Epithelial cell of esophagus (primary cell): ENCODE measurements around the gene PROZ.

Source experiments
- DNase-seq: peaks from one replicate; pipeline ENCODE4 v3.0.0; 2010; ENCODE audit warnings: low read depth
- H3K4me3 ChIP-seq: 2 replicates; pipeline ENCODE4 v1.5.1; 2011; ENCODE audit warnings: mild to moderate bottlenecking, low read length, control low read depth
- TF ChIP-seq, protein P1 (sequence below): IDR thresholded peaks from 2 replicates; pipeline ENCODE4 v1.5.1; 2011; ENCODE audit warnings: low read depth, mild to moderate bottlenecking, low read length, control low read depth, inconsistent platforms; ENCODE audit not compliant: insufficient read depth; ENCODE audit errors: missing control alignments

Gene PROZ

DNA sequence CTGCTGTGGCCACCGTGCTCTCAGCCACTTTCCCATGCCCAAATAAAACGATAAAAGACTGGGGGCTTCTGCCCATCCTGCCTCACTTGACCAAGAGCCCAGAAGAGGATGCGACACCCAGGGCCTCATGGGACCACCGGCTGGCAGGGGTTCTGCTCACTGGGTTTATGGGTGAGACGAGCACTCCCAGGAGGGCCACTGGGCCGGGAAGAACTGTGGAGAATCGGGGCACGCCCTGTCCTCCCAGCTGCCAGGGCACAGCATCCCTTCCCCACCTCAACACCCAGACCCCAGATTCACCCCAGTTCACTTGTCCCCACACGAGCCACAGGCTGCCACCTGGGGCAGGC, 40.6 kb upstream of the PROZ start:
- DNase-seq = no peak
- H3K4me3 ChIP-seq = no peak overlapping the region
- TF ChIP-seq, protein P1, sequence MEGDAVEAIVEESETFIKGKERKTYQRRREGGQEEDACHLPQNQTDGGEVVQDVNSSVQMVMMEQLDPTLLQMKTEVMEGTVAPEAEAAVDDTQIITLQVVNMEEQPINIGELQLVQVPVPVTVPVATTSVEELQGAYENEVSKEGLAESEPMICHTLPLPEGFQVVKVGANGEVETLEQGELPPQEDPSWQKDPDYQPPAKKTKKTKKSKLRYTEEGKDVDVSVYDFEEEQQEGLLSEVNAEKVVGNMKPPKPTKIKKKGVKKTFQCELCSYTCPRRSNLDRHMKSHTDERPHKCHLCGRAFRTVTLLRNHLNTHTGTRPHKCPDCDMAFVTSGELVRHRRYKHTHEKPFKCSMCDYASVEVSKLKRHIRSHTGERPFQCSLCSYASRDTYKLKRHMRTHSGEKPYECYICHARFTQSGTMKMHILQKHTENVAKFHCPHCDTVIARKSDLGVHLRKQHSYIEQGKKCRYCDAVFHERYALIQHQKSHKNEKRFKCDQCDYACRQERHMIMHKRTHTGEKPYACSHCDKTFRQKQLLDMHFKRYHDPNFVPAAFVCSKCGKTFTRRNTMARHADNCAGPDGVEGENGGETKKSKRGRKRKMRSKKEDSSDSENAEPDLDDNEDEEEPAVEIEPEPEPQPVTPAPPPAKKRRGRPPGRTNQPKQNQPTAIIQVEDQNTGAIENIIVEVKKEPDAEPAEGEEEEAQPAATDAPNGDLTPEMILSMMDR = no peak

DNA sequence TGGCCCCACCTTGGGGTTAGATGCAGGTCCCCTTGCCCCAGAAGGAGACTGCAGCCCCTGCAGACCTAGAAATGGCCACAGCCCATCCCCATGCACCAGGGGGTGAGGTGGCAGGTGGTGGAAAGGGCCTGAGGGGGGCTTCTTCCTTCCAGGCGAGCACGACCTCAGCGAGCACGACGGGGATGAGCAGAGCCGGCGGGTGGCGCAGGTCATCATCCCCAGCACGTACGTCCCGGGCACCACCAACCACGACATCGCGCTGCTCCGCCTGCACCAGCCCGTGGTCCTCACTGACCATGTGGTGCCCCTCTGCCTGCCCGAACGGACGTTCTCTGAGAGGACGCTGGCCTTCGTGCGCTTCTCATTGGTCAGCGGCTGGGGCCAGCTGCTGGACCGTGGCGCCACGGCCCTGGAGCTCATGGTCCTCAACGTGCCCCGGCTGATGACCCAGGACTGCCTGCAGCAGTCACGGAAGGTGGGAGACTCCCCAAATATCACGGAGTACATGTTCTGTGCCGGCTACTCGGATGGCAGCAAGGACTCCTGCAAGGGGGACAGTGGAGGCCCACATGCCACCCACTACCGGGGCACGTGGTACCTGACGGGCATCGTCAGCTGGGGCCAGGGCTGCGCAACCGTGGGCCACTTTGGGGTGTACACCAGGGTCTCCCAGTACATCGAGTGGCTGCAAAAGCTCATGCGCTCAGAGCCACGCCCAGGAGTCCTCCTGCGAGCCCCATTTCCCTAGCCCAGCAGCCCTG, 40.0 kb upstream of the PROZ start:
- TF ChIP-seq, protein P1 = no peak

DNA sequence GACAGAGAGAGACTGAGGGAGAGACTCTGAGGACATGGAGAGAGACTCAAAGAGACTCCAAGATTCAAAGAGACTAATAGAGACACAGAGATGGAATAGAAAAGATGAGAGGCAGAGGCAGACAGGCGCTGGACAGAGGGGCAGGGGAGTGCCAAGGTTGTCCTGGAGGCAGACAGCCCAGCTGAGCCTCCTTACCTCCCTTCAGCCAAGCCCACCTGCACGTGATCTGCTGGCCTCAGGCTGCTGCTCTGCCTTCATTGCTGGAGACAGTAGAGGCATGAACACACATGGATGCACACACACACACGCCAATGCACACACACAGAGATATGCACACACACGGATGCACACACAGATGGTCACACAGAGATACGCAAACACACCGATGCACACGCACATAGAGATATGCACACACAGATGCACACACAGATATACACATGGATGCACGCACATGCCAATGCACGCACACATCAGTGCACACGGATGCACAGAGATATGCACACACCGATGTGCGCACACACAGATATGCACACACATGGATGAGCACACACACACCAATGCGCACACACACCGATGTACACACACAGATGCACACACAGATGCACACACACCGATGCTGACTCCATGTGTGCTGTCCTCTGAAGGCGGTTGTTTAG, 39.2 kb upstream of the PROZ start:
- no peak overlapping the region for H3K4me3 ChIP-seq
- TF ChIP-seq, protein P1 = no peak
- DNase-seq = no peak

More for the DNA sequence above, 40.0 kb upstream of the PROZ start:
- no peak overlapping the region for H3K4me3 ChIP-seq
- DNase-seq = no peak

DNA sequence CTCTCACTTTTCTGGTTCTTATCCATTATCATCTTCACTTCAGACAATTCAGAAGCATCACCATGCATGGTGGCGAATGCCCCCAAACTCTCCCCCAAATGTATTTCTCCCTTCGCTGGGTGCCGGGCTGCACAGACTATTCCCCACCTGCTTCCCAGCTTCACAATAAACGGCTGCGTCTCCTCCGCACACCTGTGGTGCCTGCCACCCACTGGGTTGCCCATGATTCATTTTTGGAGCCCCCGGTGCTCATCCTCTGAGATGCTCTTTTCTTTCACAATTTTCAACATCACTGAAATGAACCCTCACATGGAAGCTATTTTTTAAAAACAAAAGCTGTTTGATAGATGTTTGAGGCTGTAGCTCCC, 38.6 kb upstream of the PROZ start:
- TF ChIP-seq, protein P1 = no peak
- no peak overlapping the region for H3K4me3 ChIP-seq
- no peak for DNase-seq

DNA sequence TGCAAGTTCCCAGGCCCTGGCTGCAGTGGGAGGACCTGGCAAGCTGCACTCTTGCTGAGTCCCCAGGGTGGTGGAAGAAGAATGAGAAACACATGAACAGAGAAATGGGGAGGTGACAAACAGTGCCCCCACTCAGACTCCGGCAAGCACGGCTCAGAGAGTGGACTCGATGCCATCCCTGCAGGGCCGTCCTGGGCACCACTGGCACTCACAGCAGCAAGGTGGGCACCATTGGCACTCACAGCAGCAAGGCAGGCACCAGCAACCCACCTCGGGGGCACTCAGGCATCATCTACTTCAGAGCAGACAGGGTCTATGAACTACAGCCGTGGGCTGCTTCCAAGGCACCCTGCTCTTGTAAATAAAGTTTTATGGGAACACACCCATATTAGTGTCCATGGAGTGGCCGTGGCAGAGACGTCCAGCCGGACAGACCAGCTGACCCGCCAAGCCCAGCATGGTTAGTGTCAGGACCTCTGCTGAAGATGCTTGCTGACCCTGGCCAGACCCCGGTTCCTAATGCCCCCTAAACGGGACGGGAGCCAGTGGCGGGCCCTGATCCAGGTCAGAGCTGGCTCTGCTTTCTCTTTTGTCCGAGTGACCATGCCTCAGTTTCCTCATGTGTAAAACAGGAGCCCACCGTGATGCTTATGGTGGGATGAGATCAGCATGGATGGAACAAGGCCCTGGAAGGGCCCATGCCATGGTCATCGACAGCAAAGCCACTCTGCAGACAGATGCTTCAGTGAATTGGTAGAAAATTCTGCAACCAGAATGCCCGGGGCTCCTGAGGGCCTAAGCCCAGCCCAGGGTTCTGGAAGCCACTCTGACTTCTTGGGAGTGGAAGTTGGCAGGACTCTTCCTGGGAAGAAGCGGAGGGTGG, 37.9 kb upstream of the PROZ start:
- TF ChIP-seq, protein P1 = no peak
- DNase-seq = no peak
- H3K4me3 ChIP-seq = no peak overlapping the region

DNA sequence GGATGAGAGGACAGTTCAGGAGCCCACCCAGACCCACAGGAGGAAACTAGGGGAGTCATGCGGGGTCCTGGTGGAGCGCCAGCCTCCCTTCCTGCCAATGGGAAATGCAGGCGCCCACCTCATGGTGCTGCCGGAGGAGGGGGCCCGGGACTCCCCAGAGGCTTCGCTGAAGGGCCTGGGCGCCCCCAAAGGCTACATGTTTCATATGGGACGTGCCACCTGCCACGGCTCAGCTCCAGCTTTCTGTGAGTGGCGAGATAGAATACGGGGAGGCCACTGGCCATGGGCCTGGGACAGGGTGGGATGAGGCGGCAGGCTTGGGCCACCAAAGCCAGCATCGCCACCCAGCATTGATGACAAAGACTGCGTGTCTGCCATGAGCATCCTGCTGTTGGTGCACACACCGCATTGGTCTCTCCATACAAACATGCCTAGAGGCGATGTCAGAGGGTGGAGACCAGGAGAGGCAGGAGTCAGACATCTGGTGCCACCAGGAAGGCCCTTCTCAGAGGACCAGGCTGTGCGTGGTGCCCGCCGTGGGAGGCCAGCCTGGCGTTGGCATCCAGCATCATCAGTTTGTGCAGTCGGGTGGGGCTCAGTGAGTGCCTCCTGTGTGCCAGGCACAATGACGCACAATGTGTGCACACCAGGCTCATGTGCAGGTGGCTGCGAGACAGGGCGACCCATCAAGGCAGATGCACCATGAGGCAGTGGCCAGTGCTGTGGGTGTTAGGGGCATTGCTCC, 37.1 kb upstream of the PROZ start:
- TF ChIP-seq, protein P1 = no peak
- no peak for DNase-seq
- no peak overlapping the region for H3K4me3 ChIP-seq
